ENCODE results near the gene COX10.

The COX10 gene

DNA sequence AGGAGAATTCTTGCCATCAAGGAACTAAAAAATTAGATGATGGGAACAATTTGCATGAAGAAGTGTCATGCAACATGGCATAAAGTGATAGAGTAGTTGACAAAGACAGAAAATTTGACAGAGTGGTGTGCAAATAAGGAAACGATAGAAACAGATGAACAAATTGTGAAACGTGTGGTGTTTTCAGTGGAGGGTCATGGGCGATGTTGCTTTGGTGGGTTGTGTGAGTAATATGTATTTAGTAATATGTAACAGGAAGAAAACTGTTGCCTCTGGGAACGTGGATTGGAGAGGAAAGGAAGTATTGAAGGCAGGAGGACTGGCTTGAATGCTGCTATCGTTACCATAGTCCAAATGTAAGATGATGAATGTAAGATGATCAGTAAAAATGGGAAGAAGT, 3.6 kb downstream of the COX10 start:
- DNase-seq, result peak; percentile 29

DNA sequence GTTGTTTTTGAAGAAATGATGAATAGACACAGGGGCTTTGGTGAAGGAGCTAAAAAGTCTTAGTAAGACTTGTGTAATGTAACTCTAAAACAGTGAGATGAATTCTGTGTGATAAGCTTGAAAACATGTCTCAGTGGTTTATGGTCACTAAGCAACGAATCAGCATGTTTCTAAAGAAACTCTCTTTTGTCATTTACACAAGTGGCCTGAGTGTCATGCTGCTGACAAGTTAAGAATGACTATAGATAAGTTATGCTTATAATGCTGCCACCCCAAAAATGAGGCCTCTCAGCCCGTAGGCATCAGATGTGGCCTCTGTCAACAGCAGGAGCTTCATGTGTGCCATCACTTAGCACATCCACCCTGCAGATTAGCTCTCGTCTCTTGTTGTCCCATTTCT, 8.7 kb downstream of the COX10 start:
- no peak for DNase-seq

DNA sequence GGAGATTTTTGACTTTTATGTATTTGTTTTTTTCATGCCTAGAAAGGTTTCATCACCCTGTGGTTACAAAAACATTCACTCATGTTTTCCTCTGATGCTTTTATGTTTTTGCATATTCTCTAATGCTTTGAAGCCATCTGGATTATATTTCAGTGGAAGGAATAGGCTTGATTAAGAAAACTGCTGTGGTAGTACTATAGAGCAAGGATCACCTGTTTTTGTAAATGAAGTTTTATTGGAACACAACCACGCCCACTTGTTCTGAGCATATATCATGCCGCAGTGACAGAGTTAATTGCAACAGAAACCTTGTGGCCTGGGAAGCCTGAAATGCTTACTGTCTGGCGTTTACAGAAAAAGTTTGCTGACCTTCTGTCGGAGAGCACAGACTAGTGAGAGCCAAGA, 11.5 kb downstream of the COX10 start:
- DNase-seq, result no peak

DNA sequence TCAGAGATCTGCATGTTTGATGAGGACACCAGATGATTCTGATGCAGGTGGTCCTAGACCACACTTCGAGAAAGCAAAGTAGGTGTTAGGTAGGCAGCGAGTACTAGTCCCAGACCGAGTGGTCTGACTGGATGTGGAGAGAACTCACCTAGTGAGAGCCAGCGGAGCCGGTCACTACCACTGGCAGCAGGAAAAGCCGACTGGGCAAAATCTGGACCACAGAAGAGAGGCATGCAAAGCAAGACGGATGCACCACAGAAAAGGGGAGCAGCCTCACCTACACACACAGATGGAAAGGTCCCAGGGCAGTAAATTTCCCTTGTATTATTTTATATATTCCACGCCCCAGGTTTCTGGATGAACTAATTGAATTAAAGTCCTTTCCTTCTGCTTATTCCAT, 13.5 kb downstream of the COX10 start:
- no peak for DNase-seq

DNA sequence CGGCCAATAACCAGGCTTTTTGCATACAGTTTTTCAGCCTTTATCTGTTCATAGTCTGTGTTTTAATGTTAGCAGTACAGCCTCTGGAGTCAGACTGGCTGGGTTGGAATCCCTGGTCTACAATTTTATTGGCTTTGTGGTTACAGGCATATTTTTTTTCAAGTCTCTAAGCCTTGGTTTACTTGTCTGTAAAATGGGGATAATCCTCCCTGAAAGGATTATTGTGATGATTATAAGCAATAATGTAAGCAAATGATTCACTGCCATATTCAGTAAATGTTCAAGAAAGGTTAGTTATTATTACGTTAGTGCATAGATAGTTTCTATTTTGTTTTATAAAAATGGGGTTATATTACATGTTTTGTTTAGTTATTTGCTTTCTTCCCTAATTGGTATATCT, 15.7 kb downstream of the COX10 start:
- no peak for DNase-seq

DNA sequence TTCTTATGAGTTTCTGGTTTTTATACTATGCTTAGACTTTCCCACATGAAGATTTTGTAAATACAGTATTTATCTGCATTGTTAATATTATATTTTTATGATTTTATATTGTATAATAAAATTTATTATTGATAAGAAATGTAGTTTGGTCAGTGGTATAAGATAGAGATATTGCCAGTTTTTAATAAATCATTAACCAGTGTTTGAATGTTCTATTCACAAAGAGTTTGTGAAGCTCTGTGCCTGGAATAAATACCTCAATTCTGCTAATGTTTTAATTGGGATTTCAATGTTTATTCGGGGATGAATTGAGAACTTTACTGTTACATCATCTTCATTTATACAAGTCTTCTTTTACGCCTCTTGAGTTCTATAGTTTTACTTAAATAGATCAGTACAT, 16.9 kb downstream of the COX10 start:
- DNase-seq, result no peak

DNA sequence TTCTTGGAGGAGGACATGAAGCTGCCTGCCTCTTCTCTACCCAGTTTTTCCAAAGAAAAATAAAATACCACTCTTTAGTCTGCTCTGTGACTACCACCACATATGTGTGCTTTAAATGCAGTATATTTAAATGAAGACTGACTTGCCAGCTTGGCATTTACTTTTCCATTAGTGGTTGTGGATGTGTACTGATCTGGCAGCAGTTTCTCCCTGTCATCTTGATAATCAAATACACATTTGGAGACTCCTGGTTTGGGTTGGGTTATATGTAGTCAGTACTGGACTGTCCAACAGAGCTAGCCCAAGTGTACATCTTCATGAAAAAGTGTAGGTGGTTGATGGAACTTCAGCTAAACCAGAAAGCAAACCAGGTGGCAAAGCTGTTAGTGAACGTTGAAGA, 19.9 kb downstream of the COX10 start:
- DNase-seq, result no peak

DNA sequence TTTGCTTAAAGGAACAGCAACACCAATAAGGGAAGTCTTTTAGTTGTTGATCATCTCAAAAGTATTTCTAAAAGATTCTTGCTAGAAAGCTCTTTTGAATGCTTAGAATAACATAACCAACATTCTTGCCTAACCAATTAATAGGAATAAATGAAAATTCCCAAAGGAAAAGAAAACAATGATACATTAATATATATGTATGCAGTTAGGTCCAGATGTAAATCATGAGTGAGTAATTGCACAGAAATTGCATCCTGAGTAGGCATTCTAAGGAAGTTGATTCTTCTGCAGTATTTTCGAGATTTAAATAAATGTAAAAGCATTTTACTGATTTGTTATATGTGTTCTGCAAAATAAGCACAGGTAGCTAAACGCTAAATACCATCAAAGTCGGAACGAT, 22.1 kb downstream of the COX10 start:
- DNase-seq, result no peak

DNA sequence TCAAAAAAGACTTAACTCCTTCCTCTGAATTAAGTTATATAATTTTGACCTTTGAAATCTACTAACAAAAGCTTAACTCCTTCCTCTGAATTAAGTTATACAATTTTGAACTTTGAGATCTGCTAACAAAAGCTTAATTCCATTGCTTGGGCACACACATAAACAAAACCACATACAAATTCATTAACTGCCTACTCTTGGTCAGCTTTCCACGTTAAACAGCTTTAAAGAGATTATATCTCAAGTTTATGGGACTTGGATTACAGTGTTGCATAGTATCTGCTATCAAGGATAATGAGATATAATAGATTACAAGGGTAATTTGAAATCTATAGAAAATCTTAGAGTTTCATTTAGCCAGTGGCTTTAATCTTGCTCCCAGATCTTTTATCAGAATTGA, 23.5 kb downstream of the COX10 start:
- DNase-seq, result no peak

DNA sequence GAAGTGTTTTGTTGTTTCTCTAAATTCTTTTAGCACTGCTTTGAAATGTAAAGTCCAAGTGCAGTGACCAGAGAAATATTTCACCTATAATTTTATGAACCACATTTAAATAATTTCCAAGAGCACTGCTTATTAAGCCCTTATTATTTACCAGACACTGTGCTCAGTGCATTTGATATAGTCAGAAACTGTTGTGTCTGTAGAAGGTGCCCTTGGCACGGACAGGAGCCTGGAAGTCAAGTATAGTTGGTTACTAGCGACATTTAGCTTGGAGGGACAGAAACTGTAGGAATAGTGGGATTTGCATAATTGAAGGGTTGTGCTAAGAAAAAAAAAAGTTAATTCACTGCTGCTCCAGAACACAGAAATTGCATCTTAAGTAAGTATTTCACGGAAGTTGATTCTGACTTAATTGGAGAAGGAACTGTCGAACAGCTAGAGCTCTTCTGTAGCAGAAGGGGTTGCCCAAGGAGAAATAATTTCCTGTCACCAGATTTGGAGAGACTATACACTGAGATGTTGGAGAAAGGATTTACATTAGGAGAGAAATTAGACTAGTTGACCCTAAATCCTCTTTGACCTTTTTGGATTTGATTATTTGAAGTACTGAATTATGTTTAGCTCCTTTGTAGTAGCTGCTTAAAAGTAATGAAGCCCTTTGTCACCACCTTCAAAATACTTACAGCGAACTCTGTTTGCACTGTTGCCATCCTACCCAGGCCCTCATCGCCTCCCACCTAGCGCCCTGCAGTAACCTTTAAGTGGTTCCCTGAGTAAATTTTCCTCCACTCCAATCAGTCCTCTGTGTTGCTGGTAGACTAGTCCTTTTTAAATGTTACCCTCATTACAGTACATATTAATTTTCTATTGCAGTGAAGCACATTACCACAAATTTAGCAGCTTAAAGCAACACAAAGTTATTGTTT, 25.6 kb downstream of the COX10 start:
- no peak for DNase-seq

DNA sequence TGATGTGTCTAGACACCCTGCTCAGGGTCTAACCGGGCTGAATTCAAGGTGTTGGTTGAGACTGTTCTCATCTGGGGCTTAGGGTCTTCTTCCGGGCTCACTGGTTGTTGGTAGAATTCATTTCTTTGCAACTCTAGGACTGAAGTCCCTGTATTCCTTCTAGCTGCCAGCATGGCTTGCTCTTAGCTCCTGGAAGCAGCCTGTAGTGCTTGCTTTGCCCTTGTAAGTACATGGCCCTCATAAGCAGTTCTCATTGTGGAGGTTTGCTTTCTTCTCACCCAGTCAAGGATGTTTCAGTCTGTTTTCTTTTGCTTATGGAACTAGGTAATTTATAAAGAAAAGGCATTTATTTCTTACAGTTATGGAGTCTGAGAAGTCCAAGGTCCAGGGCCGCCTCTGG, 26.3 kb downstream of the COX10 start:
- no peak for DNase-seq

DNA sequence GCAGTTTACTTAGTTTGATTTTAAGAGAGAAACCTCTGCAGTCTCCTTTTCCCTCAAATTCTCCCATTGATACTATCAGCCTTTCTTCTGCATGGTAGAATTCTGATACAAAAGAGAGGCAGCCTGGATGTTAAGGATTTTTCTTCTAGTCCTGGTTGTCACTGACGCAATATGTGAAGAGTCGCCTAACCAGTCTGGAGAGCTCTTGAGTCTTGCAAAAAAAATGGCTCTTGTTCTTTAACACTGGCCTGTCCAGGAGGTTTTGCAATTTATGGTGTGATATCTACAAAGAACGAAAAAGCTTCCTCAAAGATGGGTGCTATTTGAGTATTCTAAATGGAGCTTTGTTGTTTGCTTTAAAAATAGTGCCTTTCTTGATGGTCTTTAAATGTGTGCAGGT, 28.9 kb downstream of the COX10 start:
- DNase-seq, result no peak

DNA sequence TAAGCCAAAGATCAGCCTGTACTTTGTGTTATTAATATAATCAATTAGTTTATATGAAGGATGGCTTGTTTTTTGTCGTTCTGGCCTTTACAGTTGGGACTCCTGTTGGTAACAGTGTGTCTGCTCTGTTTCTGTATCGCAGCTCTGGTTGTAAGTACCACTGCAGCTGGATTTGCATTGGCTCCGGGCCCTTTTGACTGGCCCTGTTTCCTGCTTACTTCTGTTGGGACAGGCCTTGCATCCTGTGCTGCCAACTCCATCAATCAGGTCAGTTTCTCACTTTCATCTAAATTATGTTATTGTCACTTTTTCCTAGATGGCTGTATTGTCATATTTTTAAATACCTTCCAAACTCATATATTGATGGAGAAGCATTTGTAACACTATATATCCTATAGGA, 32.7 kb downstream of the COX10 start:
- DNase-seq, result no peak

DNA sequence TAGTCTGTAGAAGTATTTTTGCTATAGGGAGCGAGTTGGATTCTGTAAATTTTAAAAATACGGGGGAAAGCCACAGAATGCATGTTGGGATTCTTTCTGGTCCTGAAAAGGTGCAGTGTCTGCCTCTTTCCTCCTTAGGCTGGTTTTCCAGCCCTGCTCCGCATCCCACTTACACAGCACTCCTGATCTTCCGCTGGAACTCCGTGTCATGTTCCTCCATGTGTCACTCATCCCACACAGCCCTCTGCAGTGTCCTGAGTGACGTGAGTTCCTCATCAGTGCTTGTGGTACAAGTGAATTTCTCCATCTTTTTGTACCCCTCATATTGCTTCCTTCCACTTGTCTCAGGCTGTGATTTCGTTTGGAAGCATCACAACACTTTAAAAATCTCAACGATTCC, 34.5 kb downstream of the COX10 start:
- no peak for DNase-seq

DNA sequence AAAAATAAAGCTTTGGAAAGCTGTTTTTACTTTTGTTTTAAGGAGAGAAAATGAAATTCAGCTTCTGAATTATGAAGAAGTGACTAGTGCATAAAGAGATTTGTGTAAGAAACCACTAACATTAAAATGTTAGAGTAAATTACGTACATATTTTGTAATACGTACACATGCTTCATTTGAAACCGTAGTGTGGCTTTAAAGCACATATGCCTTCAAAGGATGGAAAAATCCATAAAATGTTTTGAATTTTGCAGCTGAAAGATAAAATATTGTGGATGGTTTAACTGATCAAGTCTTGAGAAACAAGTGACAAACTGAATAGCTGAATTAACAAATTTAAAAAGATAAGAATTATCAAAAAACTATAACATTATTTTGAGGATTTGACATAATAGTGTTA, 35.4 kb downstream of the COX10 start:
- no peak for DNase-seq

DNA sequence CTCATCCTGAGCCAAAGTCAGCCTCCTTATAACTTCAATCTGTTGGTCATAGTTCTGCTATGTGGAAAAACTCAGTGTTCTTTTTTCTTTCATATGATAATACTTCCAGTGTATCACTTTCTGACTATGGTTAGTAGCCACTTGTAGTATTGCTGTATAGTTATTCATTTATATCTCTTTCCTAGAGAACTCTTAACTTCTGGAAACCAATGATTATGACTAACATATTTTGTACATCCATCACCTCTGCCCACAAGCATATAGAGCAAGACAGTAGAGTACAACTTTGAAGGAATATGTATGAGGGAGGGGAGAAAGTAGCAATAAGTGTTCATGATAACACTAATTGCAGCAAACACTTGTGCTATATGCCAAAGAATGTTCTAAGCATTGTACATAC, 38.6 kb downstream of the COX10 start:
- no peak for DNase-seq

DNA sequence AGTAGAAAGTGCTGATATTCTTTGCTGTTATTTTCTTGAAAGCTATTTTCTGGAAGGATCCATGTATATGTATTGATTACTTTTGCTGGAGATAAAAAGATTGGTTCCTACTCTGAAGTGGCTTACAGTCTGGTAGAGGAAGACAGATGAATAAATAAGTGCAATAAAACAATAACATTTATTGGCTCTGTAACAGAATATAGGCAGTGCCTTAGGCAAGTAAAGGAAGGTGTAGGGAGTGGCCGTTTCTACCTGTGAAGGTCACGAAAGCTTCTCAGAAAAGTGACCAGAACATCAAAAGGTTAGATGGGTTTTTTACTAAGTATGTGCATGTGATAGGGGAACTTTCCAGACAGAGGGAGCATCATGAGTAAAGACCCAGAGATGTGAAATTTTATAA, 43.1 kb downstream of the COX10 start:
- no peak for DNase-seq

DNA sequence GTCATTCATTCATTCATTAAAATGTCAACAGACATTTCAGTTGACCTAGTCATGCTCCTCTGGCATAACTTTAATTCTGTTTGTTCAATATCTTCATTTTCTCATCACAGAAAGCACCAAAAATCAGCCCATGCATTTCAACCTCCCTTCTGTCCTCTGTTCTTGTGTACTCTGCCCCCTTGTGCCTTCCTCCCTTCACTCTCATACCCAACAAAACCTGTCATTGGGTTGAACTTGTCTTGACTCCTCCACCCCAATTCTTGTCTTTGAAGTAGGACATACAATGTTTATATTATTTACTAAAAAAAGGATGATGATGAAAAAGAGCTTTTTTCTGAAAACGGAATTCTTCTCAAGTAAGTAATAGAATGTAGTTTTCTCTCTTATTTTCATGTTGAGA, 43.8 kb downstream of the COX10 start:
- no peak for DNase-seq

DNA sequence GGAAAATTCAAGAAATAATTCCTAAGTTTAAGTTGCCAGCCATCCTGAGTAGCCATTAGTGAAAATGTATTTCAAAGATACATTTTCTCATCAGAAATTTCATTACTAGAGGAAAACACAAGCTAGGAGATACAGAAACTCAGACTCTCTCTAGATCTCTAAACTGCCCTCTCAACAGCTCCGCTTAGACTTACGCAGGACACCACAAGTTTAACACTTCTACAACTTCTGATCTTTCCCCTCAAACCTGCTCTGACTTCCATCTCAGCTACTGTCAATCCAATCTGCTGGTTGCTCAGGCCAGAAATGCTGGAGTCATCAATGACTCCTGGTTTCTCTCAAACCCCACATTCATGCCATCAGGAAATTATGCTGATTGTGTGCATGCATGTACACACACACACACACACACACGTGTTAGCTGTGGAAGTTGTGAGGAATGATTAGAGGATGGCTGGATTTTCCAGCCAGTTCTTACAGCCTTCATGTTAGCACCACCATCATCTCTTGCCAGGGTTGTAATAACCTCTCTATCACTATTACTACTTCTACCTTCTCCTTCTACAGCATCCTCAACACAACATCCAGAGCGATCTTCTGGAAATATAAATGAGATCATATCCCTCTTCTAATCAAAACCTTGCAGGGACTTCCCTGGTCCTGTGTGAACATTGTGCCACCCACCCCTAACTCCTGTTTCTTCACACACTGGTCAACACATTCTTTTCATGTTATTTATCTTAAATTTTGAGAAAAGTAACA, 47.1 kb downstream of the COX10 start:
- no peak for DNase-seq

DNA sequence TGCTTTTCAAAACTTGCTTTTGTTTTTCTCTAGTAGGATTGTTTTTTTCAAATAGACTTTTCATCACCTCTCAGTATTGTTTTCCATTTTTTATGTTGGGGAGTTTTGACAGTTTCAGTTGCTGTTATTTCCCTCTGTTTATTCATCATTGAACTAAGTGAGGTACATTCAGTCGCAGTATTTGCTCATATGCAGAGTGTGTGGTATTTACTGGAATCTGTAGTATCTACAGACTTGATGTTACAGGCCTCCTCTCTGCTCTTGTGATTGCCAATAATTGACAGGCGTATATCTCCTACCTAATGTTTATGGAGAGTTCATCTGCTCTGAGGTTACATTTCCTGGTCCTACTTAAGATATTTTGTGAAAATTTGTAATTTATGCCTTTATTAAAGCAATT, 49.6 kb downstream of the COX10 start:
- no peak for DNase-seq

DNA sequence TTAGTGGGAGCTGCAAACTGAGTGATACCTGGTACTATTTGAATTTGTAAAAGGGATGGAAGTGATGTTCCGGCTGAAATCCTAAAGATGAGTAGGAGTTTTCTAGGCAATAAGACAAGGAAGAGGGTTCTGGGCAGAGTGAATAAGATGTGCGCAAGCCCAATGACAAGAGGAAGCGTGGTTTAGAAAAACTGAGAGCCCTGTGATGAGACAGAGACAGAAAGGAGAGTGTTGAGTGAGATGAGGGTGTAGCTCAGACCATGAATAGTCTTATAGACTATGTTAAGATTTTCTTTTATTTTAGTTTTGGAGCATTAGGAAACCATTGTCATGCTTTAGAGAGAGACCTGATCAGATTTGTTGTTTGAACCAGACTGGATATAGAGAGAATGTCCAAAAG, 50.2 kb downstream of the COX10 start:
- DNase-seq, result no peak

DNA sequence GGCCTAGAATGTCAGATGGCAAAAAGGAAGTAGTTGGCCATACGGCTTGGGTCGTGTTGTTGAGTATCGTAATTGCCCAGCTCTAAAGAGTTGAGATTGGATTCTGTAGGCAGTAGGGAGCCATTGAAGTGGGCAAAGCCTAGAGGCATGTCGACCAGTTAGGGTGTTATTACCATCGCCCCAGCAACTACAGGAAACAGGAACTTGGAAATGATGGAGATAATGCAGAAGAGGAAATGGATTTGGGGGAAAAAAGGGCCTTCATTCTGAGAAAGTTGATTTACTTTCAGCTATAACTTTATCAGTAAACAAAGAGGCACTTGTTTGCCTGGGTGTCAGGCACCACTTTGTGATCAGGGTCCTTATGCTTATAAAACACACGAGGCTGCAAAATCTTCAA, 52.6 kb downstream of the COX10 start:
- DNase-seq, result no peak

DNA sequence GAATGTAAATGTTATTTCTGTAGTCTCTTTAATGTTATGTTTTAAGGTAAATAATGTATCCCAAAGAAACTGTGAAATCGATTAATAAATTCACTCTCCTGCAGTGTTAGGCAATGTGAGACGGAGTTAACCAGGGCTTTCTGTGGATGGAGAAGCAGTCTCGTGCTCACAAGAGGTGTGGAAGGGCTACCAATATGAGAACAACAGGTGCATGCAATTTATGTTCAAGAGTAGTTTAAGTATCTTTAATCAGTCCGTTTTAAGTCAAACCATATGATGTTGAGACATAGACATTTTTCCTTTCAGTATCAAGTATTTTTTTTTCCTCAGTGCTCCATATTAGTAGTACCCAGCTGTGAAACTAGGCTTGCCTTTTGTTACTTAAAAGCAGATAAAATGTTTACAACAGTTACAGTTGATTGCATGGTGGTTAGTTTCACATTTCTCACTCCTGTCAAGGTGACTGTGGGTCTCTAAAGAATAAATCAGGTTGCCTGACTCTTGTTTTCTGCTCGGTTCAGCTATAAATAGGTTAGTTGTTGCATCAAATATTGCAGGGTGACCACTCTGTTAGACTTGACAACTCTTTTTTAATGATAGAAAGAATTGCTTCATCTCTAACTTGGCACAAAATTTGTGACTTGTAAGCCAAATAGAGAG, 54.4 kb downstream of the COX10 start:
- no peak for DNase-seq

DNA sequence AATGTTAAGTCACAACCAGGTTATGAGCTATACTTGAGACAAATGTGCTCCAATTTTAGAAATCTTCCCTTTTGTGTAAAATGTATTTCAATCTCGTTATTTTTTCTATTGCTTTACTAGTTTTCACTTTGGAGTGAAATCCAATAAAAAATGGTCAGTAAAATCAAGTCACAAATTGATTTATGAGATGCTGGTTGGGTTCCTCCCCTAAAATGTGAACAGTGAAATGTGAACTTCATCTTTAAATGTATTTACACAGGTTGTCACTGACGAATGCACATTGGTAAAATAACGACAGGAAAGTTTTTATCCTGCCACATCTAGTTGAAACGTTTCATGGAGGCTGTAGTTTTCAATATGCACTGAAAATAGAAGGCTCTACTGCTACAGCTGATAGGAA, 55.5 kb downstream of the COX10 start:
- no peak for DNase-seq

Data from SIG-M5 (cell line).